CD4-positive, alpha-beta T cell treated with Interleukin-6 for 4 hours (primary cell): ENCODE measurements around the gene RARRES1.

Experiments
- DNase-seq: peaks from one replicate; pipeline ENCODE4 v3.0.0-alpha.2; 2020; ENCODE audit warnings: mixed read lengths

The RARRES1 gene

DNA sequence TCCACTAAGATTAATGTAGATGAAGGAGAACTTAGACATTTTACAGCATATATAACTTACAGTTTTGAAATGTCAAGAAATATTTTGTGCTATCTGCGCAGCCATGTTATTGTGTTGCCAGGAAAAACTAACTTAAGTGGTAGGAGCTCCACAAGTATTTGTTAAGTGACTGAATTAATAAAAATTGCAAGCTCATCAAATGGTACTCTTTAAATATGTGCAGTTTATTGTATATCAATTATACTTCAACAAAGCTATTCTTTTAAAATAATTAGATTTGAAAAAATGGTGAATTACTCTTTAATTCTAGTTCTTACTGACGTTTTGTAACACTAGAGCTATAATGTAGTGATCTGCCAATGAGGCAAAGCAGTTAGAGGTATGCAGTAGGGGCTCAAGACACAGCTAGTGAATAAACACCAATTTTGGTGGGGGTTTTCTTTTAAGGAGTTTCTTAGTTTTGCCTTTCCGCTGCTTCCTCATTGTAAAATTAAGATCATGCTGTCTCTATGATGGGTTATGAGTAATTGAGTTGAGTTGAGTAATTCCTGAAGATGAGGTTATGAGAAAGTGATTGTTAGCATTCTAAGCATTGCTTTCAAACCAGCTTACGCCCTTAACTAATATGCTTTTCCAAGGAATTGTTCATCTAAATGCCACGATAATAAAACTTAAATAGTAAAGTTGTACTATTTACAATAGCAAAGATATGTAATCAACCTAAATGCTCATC, 48.9 kb downstream of the RARRES1 start:
- no peak for DNase-seq

DNA sequence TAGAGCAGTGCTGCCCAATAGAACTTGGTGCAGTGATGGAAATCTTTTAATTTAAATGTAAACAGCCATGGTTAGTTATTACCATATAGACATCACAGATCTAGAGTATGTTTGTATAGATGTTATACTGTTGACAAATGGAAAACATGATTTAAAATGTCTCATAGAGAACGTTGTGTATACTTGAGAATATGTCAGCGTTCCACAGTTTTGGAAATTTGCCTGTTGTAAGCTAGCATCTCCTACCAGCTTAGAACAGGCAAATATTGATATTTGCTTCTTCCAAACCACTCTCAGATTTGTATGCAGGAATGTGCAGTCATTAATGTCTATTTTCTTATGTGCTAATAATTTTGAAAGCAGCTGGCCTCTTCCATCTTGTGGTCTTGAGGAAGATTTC, 51.4 kb downstream of the RARRES1 start:
- no peak for DNase-seq

DNA sequence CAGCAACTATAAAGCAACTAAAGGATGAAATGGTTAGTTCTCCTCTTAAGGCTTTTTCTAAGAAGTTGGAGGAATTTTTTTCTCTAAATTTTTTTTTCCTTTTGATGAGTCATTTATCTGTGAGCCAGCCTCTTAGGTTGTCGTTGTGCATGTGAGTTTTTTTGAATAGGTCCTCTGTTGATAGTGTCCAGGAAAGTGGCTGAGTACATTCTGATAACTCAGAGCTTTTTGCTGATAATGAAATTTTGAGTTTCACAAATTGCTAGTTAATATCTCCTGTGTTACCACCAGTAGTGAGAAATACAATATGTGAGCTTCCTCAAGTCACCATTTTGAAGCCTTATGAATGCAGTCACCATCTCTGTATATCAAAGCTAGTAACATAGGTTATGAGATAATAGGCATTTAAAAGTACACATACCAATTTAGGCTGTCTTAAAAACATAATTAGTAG, 52.7 kb downstream of the RARRES1 start:
- DNase-seq, result no peak

DNA sequence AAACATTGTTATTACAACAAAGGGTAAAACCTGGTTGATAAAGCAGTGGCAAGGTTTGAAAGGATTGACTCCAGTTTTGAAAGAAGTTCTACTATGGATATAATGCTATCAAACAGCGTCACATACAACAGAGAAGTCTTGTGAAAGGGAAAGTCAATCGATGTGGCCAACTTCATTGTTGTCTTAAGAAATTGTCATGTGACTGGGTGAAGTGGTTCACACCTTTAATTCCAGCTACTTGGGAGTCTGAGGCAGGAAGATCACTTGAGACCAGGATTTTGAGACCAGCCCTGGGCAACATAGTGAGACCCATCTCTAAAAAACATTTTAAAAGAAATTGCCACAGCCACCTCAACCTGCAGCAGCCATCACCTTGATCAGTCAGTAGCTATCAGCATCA, 53.6 kb downstream of the RARRES1 start:
- no peak for DNase-seq

DNA sequence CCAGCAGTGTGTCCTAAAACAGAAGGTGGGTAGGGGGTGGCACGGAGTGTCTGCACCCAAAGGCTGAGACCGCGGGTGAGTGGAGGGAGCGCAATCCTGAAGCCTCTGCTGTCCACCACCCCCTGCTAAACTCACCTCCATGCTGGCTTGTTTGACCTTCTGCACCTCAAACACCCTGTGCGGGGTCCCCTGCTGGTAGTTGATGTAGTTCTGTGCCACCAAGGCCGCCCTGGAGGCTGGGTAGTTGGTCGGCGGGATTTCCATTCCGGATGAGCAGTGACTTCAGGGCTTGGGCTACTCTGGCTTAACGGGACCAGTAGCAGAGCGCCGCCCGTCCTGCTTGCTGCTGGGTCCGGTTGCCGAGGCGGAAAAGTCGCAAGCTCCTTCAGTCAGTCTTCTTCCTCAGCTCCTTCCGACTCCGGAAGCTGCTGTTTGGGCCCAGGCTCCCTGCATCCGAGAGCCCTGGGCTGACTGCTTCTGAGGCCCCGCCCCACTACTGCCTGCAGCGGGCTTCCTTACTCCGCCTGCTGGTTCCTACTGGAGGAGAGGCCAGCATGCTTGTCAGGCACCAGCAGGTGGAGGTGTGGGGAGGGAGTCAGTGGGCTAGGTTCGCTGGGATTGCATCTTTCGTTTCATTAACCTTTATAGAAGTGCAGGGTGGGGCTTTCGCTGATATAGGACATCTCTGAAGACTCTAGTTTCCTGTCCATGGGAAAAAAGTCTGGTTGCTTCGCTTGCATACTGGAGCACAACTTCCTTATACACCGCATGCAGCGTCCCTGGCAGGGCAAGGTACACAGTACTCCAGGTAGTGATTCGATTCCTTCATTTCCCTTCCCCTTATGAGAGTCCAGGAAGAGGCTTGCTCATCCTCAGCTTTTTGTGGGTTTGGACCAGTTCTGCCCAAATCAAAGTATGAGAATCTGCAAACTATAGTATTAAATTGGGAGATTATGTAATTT, 59.8 kb downstream of the RARRES1 start, which contains the start of gene LXN:
LXN (minus strand) TSS at position 434 of the 962 bp plus-strand sequence; CDS start at position 264, 170 bp downstream.
- DNase-seq, result peak; percentile 88

DNA sequence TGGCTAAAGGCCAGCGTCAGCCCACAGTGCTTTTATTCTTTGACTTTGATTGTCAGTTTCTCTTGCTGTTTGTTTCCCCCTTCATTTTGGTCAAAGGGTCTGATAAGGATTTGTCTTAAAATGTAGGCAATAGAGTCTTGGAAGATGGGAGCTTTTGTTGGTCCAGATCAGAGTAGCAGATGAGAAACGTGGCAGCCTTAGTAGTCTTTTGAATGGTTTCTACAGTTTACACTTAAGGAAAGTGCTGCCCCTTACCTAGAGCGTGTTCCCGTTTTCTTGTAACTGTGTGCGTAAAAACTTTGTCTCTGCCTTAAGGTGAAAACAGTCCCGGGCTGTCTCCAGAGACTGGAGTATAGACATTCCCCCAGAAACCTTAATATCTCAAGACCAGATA, 60.4 kb downstream of the RARRES1 start:
- no peak for DNase-seq

DNA sequence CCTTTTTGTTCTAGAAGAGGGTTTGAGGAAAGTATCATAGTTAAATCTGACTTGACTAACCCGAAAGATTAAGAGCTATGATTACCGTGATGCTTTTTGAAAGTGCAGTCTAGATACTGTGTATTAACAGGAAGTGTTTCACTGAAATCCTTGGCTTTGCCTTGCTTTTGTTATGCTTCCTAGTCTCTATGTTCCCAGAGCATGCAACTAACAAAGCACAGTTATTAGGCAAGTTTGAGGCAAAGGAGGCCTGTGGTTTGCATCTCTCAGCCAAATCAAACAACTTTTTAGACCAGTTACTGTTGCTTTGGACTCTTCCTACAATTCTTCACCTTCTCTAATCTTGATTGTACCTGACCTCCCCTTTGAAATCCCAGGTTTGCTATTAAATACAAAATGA, 63.8 kb downstream of the RARRES1 start:
- DNase-seq, result no peak

DNA sequence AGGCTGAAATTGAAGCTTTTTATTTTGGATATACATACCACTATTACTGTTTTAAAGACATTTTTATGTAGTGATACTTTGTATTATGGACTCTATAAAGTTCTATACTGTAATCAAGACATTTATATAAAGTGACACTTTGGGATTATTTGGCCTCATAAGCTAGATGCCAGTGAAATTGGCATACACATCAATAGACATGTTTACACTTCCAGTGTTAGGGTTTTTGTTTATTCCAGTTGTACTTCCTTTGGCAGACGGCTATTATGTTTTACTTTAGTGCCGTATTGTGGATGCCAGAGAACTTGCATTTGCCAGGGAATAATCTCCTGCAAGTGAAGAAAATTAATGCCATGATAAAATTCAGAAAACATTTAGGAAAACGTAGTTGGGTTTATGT, 65.8 kb downstream of the RARRES1 start:
- no peak for DNase-seq

DNA sequence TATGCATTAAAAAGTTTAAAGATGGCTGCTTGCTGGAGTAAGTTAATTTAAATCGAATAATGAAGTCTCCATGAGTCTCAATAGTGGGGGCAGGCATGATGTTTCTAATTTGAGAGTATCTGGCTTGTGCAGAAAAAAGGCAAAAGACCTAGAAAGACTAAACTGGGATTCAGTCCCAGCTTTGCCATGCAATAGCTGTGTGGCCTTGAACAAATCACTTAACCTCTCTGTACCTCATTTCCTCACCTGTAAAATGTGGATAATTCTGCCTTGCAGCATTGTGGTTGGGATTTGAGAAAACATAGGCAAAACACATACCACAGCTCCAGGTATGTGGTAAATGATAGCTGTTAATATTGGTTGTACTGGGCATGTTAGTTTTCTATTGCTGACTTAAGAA, 68.4 kb downstream of the RARRES1 start:
- DNase-seq, result no peak

DNA sequence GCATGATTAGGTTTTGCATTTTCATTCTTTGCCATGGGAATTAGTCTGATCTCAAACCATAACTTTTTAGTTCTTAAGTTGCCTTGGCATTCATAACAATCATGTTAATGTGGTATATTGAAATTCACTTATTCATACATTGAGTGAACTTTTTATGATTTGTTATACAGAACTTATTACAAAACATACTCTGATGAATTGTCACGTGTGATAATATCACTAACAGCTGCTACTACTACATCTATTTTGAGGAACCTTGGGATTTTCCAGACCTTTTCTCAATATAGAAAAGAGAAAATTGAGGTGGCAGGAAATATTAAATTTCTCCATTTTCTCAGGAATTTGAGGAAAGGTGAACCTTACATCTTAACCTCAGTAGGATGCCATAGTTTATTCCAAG, 69.0 kb downstream of the RARRES1 start:
- no peak for DNase-seq

DNA sequence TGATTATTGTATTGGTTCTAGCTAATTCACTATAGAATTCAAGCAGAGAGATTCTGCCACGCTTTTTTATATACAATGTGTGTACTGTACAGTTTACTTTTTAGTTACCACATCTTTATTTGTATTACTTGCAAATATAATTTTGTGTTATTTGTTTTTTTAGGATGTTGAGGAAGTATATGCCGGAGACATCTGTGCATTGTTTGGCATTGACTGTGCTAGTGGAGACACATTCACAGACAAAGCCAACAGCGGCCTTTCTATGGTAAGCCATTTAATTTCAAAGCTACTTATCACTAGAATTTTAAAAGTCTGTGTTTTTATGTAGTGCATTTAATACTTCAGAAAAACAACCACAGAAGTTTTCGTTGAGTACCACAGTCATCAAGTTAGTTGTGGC, 71.5 kb downstream of the RARRES1 start:
- no peak for DNase-seq

DNA sequence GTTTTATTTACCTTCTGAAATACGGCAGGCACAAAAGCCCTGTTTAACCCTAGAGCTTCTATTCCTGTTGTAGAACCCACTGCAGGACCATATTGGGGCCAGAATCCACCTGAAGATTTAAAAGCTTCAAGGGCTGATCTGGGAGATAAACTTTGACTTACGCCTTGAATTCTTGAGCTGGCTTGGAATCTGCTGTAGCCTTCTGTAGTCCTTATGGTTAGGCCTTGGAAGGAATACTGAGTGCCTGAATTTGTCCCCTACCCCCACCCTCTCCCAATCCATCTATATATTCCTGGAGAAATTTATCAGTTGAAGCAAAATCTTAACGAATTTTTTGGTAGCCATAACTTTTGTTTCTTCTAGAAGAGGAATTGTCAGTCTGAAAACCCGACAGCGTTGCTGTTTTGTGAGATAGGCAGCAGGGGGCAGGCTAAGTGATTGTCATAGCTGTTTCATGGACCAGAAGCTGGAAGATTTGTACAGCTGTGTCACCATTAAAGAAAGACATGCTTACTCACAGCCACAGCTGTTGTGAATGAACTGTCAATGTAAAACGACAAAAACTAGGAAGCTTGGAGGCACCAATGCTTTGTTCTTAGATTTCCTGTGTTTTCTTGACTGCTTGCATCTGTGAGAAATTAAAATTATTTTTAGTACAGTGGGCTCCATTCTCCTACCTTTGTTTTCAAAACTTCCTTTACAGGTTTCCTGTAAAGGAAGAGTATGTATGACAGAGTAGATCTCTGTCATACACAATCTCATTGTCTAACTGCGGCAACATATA, 72.6 kb downstream of the RARRES1 start:
- DNase-seq, result peak; percentile 56

DNA sequence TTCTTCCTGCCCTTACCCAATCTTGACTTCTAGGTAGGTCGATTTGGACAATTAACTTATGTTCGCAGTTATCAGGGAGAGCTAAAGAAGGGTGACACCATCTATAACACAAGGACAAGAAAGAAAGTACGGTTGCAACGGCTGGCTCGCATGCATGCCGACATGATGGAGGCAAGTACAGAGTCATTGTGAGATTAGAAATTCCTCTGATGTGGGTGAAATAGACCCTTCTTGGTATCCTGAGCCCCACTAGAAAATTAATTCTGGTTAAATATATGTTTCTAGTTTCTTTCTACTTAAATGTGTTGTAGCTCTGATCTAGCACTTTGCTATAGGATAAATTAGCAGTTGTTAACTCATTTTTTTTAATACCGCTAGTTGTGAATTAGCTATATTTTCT, 73.4 kb downstream of the RARRES1 start:
- DNase-seq, result no peak

DNA sequence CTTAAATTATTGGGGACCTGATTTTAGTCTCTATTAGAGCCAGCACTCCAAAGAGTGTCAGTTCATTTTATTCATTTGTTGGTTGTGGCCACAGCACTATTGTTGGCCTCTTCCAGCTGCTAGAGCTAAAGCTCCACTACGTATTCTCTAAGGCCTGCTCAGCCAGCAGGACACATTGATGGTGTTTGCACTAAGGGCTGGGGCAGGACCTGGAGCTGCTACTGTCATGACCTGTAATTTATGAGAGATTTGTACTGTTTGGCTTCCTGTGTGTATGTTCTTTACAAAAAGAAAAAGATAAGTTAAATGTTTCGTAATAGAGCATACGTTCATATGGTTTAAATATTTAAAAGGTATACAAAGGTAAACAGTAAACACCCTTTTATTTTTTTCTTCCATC, 79.8 kb downstream of the RARRES1 start:
- no peak for DNase-seq

DNA sequence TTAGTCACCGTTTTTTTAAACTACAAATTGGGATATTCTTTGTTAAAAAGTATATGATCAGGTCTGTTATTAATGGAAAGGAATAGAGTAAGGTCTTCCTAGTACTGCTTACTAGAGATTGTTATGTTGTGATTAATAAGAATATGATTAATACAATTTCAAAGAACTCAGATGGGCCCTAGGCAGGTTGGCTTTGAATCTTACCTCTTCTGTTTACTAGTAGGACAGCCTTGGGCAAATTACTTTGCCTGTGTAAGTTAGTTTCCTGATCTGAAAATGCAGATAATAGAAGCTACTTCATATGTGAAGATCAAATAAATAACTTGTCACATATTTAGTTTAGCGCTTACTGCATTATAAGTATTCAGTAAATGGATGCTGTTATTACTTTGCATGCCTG, 81.1 kb downstream of the RARRES1 start:
- DNase-seq, result no peak

DNA sequence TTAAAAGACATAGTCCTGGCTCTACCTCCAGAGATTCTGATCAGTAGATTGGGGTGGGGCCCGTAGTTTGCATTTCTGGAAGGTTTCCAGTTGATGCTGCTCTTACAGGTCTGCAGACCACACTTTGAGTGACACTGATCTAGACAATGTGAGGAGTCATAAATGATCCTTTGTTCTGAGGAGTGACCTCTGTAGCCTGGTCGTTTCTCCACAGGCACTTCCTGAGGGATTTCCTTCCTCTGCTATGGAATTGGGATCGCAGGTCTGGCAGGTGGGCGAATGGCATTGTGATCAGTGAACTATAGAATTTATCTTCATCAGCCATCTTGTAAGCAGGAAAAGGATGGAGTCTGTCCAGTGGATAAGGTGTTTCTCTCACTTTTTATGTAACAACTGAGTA, 82.5 kb downstream of the RARRES1 start:
- DNase-seq, result no peak
